HepG2 (cell line): ENCODE results near the gene TMEM214.

Experiments
- DNMT1 ChIP-seq: sonication (generic); formaldehyde crosslinking; IDR thresholded peaks from 2 replicates; pipeline ENCODE4 v1.5.1; 2020; ENCODE audit warnings: mild to moderate bottlenecking, missing genetic modification reagents
- ERF ChIP-seq: IDR thresholded peaks from 2 replicates; pipeline ENCODE4 v1.6.1; 2018; ENCODE audit warnings: missing biosample characterization, missing genetic modification reagents
- FOXK2 ChIP-seq: fragments of 450-650 bp; IDR thresholded peaks from 2 replicates; pipeline ENCODE4 v1.6.1; 2016
- NFE2L1 ChIP-seq: sonication (generic); formaldehyde crosslinking; IDR thresholded peaks from 2 replicates; pipeline ENCODE4 v1.4.0; 2020; ENCODE audit warnings: missing genetic modification reagents, mild to moderate bottlenecking, borderline replicate concordance
- REXO4 ChIP-seq: sonication (generic); formaldehyde crosslinking; IDR thresholded peaks from 2 replicates; pipeline ENCODE4 v1.8.0; 2022; ENCODE audit warnings: missing genetic modification reagents, mild to moderate bottlenecking, borderline replicate concordance
- ZBTB3 ChIP-seq: sonication (generic); formaldehyde crosslinking; IDR thresholded peaks from 2 replicates; pipeline ENCODE4 v1.4.0; 2020; ENCODE audit warnings: low read depth, mild to moderate bottlenecking, moderate library complexity, missing genetic modification reagents, borderline replicate concordance

DNA sequence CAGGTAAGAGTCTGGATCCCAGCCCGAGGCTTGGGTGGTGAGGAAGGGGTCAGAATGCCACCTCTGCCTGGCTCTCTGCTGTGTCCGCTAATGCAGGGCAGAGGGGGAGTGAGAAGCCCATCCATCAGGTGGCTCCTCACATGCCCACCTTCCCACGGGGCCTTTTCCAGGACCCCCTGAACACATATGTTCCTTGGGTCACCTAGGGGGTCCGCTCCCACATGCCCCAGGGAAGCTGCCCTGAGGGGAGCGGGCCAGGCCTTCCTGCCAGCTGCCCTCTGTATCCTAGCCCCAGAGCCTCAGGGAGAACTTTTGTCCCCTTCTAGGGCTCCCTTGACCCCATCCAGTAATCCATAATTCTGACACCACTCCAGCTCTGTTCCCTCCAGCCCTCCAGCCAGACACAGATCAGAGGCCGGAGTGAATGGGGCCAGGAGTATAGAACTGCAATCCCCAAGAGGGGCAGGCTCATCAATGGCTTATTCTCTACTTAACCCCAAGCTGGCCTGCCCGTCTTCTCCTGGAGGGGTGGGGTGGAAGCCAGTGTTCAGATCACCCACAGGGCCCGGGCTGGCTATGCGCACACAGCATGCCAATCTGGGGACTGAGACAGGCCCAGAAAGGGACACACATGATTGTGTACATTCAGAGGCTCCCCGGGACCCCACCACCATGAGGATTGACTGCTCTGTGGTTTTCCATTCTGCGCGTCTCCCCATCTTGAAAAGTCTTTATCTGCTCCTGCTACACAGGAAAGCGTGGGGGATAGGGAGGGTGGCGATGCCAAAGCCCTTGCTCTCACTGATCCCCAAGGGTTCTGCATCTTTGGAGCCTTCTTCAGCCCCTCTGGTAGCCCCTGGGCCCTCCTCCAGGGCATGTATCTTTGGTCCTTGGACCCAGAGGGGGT lies 46.7 kb downstream of the TMEM214 start:
- no peak for TF ChIP-seq FOXK2
- no peak for TF ChIP-seq DNMT1 (CRISPR knock-in tag)
- TF ChIP-seq REXO4, result no peak
- TF ChIP-seq NFE2L1 (CRISPR knock-in tag), result no peak
- TF ChIP-seq ZBTB3 (CRISPR knock-in tag), result no peak
- TF ChIP-seq ERF, result no peak
